ENCODE measurements around the gene ISM2.
A peak's percentile ranks its signal among the peaks of the same experiment; 100 is the strongest.
"Not testable (repeated sequence)": the region's sequence is repeated elsewhere in the genome, so short reads cannot be mapped to it uniquely, and the experiment has no call there.

ISM2 gene

DNA sequence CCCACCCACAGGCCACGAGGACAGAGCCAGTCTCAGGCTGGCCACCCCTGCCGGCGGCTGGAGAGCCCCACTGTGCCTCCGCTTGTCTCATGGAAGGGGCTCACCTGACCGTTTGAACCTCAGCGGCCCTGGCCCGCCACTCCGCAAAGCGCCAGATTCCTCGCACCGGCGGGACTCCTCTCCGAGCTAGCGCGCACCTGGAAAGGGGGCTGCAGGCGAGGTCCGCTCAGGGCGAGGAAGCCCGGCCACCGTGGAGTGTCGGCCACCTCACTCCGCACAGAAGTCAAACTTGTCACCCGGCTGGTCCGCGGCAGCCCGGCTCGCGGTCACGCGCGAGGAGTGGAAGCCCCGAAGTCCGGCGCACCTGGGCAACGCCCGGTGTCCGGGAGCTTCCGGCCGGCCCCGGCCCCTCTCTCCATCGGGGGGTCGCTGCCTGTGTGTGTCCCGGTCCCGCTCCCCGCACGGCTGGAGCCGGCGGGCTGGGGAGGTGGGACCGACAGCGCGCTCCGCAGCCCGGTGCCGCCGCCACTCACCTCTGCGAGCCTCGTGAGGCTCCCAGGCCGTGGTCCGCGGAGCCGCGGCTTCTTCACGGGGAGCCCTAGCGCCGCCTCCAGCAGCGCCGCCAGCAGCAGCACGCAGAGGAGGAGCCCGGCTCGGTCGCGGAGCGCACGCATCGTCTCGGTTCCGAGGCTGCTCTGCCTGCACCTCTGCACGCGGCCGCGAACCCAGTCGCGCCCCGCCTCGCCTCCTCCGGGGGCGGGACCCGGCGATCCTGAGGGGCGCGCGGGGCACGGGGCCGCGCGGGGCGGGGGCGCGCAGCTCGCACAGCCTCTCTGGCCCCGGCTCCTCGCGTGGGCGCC, at the start of gene ISM2:
TSS of gene ISM2 (minus strand) at position 697 of the 860 bp plus-strand sequence. CDS start at position 674, 23 bp downstream.
- peak; percentile 54 for DNase-seq (ENCODE audit: low spot score)

GRCh38 chr14:77547512-77548180, 49.0 kb upstream of the ISM2 start:
- no peak for DNase-seq (ENCODE audit: low spot score)

GRCh38 chr14:77545171-77545570, 46.6 kb upstream of the ISM2 start:
- not testable (repeated sequence) for DNase-seq (ENCODE audit: low spot score)

DNA sequence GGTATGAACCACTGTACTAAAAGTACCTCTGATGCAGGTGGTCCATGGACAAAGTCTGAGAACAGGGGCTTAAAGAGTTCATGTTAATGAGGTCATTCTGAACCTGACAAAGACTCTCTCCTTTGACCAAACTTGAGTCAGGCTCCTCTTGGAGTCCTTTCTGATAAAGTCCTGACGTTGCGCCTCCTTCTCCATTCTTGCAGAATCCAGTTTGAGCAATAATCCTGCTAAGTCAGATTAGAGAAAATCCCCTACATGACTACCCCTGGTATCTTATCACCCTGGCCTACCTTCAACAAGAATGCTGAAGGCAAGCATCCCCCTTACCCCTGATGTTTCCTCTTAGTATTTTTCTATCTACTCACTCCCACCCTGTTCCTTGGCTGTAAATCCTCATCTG, 46.0 kb upstream of the ISM2 start:
- no peak for DNase-seq (ENCODE audit: low spot score)

- no peak for DNase-seq (ENCODE audit: low spot score)
Observed at GRCh38 chr14:77543637-77544334, 45.2 kb upstream of the ISM2 start.

- DNase-seq (ENCODE audit: low spot score): no peak
Observed at GRCh38 chr14:77543240-77543551, 44.6 kb upstream of the ISM2 start.

GRCh38 chr14:77542421-77543239, 44.0 kb upstream of the ISM2 start:
- DNase-seq (ENCODE audit: low spot score): no peak

DNA sequence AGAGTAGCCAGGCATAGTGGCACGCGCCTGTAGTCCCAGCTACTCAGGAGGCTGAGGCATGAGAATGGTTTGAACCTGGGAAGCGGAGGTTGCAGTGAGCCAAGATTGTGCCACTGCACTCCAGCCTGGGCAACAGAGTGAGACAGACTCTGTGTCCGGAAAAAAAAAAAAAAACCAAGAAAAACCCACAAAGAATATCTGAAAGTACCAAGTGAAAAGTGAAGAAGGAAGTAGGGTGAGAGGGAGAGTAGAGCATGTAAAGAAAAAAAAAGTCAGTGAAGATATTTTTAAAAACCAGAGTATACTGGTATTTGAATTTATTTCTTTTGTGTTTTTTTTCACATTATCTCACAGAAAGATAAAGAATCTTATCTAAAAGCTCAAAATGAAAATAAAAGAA, 43.3 kb upstream of the ISM2 start:
- DNase-seq (ENCODE audit: low spot score): no peak

GRCh38 chr14:77536951-77537350, 38.3 kb upstream of the ISM2 start:
- DNase-seq (ENCODE audit: low spot score): not testable (repeated sequence)

DNA sequence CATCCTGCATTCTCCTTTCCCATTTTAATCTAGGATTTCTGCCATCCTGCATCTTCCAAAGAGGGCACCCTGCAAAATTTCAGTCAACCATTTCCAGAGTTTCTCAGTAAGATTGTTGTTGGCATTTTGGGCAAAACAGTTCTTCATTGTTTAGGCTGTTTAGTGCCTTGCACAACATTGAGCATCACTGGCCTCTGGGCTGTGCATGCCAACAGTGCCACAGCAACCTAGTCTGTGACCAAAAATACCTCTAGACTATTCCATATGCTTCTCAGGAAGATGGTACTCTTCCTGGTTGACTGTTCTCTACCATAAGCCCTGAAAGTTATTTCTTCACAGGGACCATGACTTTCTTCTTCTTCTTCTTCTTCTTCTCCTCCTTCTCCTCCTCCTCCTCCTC, 32.5 kb upstream of the ISM2 start:
- no peak for DNase-seq (ENCODE audit: low spot score)

DNA sequence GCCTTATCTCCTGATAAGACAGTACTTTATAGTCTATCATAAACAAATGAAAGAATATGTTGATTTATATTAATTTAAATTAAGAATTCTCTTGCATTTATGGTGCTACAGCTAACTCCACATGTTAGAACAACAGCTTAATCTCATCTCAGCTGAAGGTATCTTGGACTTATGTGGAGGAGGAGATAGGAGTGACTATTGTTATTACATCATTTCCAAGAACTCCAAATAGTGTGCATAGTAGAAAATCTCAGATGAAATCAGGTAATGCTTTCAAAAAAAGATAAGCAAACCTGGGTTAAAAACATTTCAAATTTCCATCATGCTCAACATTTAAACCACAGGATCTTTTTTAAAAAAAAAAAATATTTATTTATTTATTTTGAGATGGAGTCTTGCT, 31.3 kb upstream of the ISM2 start:
- DNase-seq (ENCODE audit: low spot score): no peak

- no peak for DNase-seq (ENCODE audit: low spot score)
Observed at GRCh38 chr14:77529213-77529612, 30.6 kb upstream of the ISM2 start.

DNA sequence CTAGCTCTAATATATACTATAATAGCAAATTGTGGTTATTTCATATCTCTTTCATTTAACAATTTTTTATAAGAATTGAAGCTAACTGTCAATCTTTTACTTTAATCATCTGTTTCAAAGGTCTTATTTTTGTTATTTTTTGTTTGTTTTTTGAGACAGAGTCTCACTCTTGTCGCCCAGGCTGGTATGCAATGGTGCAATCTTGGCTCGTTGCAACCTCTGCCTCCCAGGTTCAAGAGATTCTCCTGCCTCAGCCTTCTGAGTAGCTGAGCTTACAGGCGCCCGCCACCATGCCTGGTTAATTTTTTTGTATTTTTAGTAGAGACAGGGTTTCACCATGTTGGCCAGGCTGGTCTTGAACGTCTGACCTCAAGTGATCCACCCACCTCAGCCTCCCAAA, 30.1 kb upstream of the ISM2 start:
- not testable (repeated sequence) for DNase-seq (ENCODE audit: low spot score)

- DNase-seq (ENCODE audit: low spot score): no peak
Observed at GRCh38 chr14:77526266-77526665, 27.6 kb upstream of the ISM2 start.

DNA sequence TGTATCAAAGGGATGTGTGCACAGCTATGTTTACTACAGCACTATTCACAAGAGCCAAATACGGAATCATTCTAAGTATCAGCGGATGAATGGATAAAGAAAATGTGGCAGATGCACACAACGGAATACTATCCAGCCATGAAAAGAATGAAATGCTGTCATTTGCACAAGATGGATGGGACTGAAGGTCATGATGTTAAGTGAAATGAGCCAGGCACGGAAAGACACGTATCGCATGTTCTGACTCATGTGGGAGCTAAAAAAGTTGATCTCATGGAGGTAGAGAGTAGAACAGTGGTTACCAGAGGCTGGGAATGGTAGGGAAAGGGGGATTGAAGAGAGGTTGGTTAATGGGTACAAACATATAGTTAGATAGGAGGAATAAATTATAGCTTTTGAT, 25.9 kb upstream of the ISM2 start:
- no peak for DNase-seq (ENCODE audit: low spot score)

- no peak for DNase-seq (ENCODE audit: low spot score)
Observed at GRCh38 chr14:77523109-77523508, 24.5 kb upstream of the ISM2 start.

DNA sequence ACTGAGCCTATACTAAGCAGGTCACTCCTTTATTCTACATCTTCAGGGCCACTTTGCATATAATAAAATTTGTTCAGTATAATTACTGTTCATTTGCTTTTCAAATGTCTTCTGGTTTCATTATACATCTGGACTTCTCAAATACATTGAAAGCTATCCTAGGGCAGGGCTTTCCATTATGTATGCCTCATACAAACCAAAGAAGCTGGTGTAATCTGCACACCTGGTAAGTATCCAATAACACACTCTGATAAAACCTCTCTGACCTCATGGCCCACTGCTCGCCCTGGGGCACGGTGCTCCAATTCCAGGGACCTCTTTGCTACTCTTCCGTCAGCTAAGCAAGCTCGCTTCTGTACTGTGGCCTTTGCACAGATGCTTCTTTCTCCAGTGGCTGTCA, 21.9 kb upstream of the ISM2 start:
- DNase-seq (ENCODE audit: low spot score): no peak

- no peak for DNase-seq (ENCODE audit: low spot score)
Observed at GRCh38 chr14:77516126-77516525, 17.5 kb upstream of the ISM2 start.

DNA sequence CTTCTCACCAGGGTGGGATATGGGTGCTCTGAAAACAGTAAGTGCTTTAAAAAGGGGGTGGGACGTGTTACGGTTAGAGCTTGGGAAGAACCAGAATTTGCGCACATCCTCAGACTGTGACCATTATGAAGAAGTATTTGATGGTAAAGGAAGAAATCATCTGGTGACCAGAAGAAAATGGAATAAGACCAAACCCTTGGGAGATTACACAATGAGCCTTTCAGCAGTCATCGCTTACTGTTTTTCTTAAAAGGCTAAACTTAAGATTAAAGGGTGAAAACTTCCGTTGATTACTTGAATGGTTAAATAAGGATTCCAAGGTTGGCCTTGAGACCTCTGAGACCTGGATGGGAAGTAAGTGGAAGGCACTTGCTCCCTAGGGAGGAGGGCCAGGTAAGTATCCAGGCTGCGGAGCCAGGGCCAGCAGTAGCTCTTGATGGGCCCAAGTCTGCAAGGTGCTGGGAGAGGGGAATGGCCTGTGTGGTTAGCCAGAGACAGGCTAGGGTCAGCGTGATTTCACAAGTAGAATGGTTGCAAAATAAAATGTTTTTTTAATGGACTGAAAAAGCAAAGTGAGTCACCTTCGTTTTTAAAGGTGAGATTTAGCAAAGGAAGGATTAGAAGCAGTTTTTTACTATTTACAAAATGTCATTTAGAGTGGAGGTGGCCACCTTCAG, 13.0 kb upstream of the ISM2 start:
- no peak for DNase-seq (ENCODE audit: low spot score)

- DNase-seq (ENCODE audit: low spot score): no peak
Observed at GRCh38 chr14:77509366-77509765, 10.8 kb upstream of the ISM2 start.

- no peak for DNase-seq (ENCODE audit: low spot score)
Observed at GRCh38 chr14:77508876-77509275, 10.3 kb upstream of the ISM2 start.

DNA sequence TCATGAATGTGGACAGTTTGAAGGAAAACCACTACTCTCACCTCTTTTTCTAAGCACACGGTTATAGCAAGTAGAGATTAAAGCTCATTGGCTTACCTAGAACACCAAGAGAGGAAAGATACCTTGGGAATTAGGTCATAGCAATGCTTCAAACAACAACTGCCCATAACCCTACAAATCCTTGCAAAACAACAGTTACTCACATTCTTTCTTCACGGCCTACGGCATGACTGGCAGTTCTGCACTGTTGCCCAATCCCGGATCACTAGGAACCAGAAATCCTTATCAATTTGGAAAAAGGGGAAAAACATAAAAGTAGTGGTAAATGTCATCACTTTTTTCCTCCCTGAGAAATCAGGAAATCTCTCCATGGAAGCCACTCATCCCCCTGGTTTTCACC, 9.6 kb upstream of the ISM2 start:
- no peak for DNase-seq (ENCODE audit: low spot score)
